ENCODE results near the gene FCN3.
A peak's percentile ranks its signal among the peaks of the same experiment; 100 is the strongest.
"Not testable (repeated sequence)": the region's sequence is repeated elsewhere in the genome, so short reads cannot be mapped to it uniquely, and the experiment has no call there.

FCN3 gene

GRCh38 chr1:27374362-27375086 is at the start of gene FCN3:
TSS of gene FCN3 (minus strand) at chr1:27374824. CDS start at chr1:27374818, 6 bp downstream.
- no peak for DNase-seq

- no peak for DNase-seq
These were observed 49.1 kb upstream of the FCN3 start for GRCh38 chr1:27423709-27424108.

- peak in 49 of 58 donors; percentile 29 to 89 (median 61) for DNase-seq
These were observed 43.9 kb upstream of the FCN3 start for GRCh38 chr1:27418326-27419185.

GRCh38 chr1:27417713-27418112 is 43.1 kb upstream of the FCN3 start:
- no peak for DNase-seq

- peak in 11 of 58 donors; percentile 9 to 65 (median 27) for DNase-seq
These were observed 41.9 kb upstream of the FCN3 start for GRCh38 chr1:27416387-27417111.

GRCh38 chr1:27414091-27414490 is 39.5 kb upstream of the FCN3 start:
- DNase-seq: no peak

- DNase-seq: no peak
These were observed 38.4 kb upstream of the FCN3 start for GRCh38 chr1:27413004-27413403.

GRCh38 chr1:27412502-27412901 is 37.9 kb upstream of the FCN3 start:
- no peak for DNase-seq

- DNase-seq: no peak
These were observed 36.1 kb upstream of the FCN3 start for GRCh38 chr1:27410709-27411108.

GRCh38 chr1:27409669-27410068 is 35.0 kb upstream of the FCN3 start:
- DNase-seq: no peak

GRCh38 chr1:27408151-27408550 is 33.5 kb upstream of the FCN3 start:
- no peak for DNase-seq

GRCh38 chr1:27406791-27407190 is 32.2 kb upstream of the FCN3 start:
- DNase-seq: not testable (repeated sequence)

- DNase-seq: peak in 11 of 58 donors; percentile 24 to 74 (median 31)
These were observed 31.7 kb upstream of the FCN3 start for GRCh38 chr1:27406362-27406680.

- peak in 4 of 58 donors; percentile 19 to 74 (median 56) for DNase-seq
These were observed 31.2 kb upstream of the FCN3 start for GRCh38 chr1:27405598-27406361.

GRCh38 chr1:27405074-27405473 is 30.4 kb upstream of the FCN3 start:
- DNase-seq: peak in 3 of 58 donors; percentile 14 to 34 (median 14)

- DNase-seq: no peak
These were observed 29.3 kb upstream of the FCN3 start for GRCh38 chr1:27403931-27404330.

- peak in 14 of 58 donors; percentile 11 to 53 (median 20) for DNase-seq
These were observed 28.6 kb upstream of the FCN3 start for GRCh38 chr1:27403065-27403726.

- peak in 48 of 58 donors; percentile 19 to 83 (median 54) for DNase-seq
These were observed 27.7 kb upstream of the FCN3 start for GRCh38 chr1:27402349-27402754.

GRCh38 chr1:27400963-27401341 is 26.3 kb upstream of the FCN3 start:
- DNase-seq: no peak
